GM18870 (cell line): Measurements from ENCODE around the gene KRT36.

Experiments
- ATAC-seq: cut with Tn5 transposase; IDR thresholded peaks from one replicate; pipeline ENCODE4 v1.9.1; 2021; ENCODE audit warnings: moderate library complexity; ENCODE audit not compliant: unreplicated experiment

KRT36 gene

DNA sequence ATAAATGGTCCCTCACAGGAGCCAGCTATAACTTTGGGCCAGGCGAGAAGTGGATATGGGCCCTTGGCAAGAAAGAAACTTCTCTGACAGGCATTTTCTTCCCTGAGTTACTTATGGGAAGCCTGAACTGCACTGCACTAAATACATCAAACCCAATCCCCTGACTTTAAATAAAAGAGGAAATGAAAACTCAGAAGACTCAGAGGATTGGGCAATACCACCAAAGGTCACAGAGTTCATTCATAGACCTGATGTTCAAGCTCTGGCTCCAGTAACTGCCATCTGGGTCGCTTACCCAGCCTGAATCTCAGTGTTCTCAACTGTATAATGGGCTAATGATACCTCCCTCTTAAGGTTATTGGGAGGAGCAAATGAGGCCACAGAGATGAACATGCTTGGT, 9.6 kb downstream of the KRT36 start:
- ATAC-seq: no peak

DNA sequence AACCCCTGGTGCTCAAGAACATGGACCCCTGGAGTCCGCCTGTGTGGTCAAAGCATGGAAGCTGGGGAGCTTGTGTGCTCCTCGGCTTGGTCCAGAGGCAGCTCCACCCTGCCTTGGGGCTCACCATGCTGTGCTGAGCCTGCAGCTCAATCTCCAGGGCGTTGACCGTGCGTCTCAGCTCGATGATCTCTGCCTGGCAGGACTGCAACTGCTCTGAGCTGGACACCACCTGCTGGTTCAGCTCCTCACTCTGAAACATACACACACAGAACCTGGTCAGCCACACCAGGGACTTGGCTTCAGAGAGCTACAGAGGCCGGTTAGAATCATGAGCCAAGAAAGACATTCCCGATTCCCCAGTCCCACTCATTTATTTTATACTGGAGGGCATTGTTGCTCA, 11.5 kb downstream of the KRT36 start:
- ATAC-seq: no peak

DNA sequence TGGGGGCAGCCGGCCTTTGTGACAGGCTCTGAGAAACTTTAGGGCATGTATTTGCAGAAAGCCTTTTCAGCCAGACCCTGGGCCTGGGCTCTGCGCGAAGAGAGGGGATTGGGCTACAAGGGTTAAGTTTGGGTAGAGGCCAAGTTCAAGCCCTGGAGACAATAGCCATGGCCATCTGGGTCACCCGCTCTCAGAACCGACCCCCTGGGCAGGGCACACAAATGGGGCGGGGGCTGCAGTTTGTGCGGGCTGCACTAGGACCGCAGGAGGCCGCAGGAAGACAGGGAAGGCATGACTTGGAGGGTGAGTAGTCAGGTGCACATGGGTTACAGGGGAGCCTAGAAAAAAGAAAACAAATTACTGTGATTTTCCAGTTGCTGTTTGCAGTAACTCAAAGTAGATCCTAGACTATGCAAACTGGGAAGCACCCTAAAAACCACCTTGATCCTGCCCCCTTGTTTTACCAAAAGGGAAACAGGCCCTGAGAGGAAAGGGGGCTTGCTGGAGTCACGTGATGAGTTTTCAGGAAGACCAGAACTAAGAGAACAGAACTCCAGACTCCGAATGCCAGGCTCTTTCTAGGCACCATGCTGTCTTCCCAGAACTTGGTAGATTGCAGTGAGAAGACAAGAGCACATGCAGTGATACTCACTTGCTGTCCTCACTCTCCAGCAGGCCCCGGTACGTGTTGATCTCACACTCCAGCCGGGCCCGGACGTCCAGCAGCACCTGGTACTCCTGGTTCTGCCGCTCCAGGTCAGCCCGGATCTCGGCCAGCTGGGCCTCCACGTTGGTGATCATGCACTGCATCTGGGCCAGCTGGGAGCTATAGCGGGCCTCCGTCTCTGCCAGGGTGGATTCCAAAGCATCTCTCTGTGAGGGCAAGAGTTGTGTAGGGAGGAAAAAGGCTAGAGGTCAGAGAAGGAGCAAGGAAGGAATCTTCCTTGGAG, 12.6 kb downstream of the KRT36 start:
- ATAC-seq: no peak

DNA sequence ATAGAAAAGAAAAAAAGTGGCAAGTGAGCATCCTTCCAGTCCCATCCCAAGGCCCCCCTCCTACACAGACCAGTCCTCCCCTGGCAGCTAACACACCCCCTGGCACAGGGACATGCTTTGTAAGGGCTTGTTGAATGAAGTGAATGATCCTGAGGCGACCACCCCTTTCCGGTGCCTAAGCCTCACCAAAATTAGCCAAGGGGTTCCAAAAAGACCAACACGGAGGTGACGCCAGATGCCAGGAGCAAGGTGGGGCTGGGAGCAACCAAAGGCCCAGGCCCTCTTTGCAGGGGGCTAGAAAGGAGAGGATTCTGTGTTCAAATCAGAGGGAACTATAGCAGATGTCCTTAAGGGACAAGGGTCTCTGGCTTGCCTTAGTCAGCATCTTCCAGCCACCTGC, 14.3 kb downstream of the KRT36 start:
- no peak for ATAC-seq

DNA sequence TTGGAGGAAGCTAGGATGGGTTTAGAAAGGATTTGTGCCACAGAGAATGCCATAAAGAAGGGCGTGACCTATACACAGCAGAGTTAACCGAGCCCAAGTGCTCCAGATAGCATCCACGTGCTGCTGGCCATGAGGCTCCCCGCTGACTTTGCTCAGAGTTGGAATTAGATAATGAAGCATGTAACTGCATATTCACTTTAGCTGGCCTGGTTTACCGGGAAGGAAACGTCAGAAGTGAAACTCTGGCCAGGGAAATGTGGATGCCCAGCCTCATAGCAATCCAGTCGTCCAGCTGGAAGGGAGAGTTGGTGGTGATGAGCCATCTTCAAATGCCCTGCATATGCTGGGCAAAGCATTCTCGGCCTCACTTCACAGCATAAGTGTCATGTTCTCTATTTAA, 14.8 kb downstream of the KRT36 start:
- no peak for ATAC-seq

DNA sequence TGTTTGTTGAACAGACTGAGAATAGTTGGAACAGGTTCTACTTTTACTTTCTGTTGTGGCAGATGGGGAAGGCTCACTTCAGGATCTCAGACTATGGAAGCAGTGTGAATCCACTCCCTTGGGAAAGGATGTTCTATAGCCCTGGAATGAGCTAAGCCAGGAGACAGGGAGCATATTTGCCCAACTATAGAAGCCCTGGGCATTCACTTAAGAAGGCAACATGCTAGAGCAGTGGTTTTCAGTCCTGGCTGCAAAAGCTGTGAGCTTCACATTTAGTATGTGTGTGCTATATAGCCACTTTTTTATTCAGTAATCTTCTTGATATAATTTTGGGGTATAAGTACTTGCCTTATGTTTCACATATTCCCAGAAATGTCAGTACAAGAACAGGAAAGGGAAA, 21.4 kb downstream of the KRT36 start:
- ATAC-seq: no peak

DNA sequence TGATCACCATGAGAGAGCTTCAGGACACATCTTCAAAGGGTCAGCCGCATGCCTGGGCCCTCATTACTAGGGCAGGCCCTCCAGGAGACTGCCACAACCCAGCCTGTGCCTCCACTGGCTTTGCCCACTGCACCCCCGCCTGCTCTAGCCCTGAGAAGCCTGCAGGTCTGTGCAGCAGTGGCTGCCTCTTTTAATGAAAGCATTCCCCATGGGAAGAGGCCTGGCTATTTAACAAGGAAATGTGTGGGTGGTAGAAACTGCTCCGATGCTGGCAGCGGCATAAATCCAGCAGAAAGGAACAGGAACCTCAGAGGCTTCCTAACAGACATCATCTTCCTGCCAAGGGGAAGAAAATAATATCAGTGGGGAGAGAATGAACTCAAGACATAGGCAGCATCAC, 22.1 kb downstream of the KRT36 start:
- ATAC-seq: no peak

DNA sequence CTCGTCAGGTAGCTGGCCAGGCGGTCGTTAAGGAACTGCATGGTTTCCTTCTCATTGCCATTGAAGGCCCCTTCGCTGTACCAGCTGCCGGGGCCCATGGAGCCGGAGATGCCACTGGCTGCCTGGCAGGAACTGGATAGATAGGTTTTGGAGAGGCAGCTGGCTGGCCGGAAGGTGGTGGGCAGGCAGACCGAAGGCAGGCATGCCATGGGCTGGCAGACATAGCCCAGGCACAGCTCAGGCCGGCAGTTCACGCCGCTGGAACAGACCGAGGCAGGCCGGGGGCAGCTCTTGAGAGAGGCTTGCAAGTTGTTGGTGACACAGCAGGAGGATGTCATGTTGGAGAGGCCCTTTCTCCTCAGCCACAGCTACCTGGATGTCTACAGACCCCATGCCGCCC, 22.7 kb downstream of the KRT36 start, which contains the start of gene KRT32:
TSS of gene KRT32 (minus strand) at position 399 of the 400 bp plus-strand sequence. CDS start at position 338, 61 bp downstream.
- ATAC-seq: no peak

DNA sequence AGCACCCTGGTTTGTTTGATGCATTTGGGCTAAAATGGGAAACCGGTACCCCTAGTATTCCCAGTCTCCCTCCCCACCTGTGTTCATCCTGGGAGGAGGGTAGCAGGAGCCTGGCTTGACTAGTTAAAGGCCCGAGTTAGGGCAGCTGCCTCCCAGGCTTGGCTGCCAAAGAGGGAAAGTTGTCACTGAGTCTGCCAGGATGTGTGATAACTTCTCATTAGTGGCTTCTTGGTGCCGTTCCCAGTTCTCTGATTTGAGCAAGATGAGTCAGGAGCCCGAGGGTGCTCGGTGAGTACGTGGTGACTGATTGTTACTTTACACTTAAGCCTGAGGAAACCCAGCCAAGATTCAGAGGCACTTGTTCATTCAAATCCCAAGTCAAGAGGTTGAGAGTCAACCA, 25.0 kb downstream of the KRT36 start:
- ATAC-seq: no peak

DNA sequence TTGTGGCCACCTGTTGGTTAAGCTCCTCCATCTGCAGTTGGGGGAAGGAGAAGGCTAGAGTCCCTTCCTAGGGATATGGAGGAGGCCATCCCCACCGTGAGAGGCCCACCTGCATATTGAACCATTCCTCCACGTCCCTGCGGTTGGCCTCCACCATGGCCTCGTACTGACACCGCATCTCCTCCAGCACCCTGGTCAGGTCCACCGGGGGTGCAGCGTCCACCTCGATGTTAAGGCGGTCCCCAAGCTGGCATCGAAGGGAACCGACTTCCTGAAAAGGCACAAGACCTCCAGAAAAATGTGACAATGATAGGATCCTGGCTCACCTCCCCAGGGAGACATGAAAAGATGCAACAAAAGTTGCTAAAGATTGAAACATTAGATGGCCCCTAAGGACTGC, 25.5 kb downstream of the KRT36 start:
- no peak for ATAC-seq

DNA sequence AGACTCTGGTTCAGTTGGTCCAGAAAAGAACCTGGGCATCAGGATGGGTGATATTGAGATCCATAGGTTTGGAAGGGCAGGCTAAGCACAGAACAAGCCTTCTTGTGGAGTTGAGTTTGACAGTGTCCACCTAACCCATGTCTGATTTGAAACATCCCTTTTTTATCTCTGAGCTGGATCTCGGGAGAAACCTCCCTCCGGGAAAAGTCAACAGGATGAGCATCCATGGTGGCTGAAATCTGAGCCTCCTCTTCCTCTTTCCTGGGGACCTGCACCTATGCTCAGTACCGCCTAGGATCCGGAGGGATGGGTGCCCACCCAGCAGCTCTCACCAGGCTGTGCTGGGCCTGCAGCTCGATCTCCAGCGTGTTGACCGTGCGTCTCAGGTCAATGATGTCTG, 26.0 kb downstream of the KRT36 start:
- ATAC-seq: no peak

DNA sequence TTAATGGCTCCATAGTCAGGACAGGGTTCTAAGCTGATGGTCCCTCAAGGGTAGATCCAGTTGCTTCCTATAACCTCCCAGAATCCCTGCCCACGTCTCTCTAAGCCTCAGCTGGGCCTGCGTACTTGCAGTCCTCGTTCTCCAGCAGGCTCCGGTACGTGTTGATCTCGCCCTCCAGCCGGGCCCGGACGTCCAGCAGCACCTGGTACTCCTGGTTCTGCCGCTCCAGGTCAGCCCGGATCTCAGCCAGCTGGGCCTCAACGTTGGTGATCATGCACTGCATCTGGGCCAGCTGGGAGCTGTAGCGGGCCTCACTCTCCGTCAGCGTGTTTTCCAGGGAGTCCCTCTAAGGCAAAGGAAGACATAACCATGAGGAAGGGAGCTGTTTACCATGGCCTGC, 27.0 kb downstream of the KRT36 start:
- ATAC-seq: no peak

DNA sequence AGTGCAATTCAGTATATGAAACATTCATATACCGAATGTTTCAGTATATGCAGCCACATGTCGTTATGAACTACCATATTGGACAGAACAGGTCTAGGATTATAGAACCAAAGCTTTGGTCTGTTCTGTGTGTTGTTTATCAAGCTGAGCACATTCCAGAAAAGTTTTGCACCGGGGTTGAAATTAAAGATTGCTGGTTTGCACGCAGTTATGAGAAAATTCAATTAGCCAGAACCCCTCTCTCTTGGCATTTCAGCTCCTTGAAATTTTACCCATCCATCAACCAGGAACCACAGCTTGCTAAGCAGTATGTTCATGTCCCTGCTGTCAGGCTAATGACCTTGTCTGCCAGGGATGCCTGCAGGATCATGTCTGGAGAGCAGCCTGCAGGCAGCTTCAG, 32.0 kb downstream of the KRT36 start:
- ATAC-seq: no peak

DNA sequence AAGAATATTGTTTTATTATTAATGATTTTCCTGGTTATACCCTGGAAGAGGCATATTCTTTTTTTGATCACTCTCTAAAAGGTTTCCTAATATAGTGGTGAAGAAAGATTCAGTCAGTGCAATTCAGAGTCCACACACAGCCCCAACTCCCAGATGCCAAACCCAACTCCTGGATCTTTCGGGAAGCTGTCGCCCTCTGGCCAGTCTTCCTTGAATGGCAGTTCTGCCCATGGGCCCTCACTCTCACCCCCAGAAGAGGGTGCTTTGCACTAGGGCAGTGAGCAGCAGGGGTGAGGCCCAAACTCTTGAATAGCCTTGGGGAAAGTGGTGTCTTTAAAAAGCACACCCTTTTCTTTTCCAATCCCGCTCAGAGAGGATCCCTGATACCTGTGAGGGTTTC, 33.5 kb downstream of the KRT36 start:
- ATAC-seq: no peak

DNA sequence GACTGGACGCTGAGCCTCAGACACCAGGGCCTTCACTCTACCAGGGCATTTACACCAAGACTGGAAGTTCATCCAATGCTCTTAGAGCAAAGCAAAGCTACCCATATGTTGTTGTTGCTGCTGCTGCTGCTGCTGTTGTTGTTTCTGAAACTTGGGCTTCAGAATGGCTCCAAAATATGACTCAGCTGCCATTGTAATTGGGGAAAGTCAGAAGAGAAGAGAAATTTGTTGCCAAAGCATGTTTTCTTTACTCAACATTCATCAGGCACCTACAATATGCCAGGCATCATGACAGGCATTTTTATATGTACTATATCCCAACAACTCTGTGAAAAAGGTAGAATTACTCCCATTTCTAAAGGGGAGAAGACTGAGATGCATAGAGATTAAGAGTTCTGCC, 34.5 kb downstream of the KRT36 start:
- no peak for ATAC-seq

DNA sequence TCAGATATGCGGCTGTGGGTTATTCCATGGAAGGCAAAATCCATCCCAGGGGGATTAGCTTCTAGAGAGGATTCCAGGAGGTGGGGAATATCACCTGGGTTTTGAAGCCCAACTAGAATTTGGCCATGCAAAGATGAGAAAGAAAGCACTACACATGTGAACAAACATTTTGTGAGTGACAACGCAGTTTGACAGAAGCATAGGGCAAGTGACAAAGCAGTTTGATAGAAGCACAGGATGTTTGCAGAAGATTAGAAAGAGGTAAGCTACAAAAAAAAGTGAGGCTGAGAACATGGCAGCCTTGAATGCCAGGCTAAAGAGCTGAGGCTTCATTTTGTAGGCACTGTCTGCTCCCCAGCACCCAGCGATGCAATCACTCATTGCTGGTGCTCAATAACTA, 36.6 kb downstream of the KRT36 start:
- ATAC-seq: no peak

DNA sequence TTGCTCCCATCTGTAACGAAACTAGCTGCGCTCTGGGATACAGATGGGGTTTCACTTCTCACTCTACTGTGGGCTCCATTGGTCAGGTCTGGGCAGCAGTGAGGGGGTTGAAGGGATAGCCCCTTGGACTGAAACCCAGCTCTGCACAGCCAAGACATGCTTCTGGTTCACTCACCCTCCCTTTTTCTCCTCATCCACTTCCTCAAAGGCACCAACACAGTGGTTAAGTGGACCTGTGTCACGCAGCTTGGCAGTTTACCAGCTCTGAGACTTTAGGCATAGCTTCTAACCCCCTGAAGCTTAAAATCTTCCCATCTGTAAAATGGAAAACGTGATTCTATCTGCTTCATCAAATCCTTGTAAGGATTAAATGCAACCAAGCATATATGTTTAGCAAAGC, 37.4 kb downstream of the KRT36 start:
- no peak for ATAC-seq

DNA sequence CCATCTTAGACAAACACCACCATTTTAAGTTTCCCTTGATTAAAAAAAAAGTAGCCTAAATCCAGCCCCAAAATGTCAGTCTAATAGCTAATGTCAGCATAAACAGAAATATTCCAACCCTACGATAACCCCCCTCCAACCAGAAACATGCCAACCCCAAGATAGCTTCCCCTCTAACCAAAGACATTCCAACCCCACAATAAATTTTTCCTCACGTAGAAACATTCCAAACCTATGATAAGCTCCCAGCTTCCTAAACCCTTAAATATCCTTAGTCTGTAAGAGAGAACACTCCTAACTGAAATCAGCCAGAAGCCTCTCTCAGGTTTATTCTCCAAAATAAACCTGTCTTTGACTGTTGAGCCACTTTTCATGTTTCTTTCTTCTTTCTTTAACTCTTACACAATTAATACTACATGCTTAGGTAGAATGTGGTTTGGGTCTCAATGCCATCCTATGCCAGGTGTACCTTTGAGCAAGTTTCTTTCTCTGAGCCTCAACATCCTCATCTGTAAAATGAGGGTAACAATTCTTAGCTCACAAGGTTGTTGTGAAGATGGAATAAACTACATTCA, 38.5 kb downstream of the KRT36 start:
- no peak for ATAC-seq

DNA sequence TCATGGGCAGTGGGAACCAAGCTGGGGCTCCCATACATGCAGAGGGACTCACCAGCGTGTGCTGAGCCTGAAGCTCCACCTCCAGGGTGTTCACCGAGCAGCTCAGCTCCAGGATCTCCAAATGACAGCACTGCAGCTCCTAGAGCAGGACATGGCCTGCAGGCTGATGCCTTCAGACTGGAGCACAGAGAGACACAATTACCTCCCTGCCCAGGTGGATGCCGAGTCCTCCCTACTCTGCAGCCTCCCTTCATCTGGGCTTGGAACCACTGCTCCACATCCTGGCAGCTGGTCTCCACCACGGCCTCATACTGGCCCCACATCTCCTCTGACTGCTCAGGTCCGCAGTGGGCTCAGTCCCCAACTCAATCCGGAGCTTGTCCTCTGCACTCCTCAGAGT, 40.7 kb downstream of the KRT36 start:
- no peak for ATAC-seq

DNA sequence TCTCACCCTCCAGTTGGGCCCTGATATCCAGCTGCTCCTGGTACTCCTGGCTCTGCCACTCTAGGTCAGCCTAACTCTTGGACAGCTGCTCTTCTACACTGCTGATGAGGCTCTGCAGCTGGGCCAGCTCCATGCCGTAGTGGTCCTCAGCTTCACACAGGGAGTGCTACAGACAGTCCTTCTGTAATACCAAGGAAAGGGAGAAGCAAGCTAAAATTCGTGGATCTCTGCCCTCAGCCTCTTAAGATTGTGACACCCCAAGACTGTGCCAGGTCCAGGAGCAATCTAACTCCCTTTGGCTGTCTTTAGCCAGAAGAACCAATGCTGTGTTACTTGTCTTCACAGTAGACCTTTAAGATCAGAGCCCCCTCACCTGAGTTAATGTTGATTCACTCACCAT, 41.2 kb downstream of the KRT36 start:
- ATAC-seq: no peak

DNA sequence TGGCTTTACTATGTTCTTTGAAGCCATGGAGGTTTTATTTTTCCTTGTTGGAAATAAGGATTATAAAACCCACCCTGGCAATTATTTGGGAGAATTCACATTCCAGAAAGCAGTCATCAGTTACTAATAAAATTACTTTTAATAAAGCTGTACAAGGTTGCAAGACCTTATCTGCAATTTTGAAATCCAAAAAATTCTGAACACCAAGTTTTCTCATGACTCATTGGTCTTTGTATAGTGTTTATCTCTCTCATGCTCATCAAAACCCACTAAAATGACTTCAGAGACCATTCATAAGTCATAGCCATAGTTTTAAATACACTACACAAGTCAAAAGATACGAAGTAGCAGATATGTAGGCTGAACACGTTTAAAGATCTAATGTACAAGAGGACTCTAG, 42.9 kb downstream of the KRT36 start:
- no peak for ATAC-seq

DNA sequence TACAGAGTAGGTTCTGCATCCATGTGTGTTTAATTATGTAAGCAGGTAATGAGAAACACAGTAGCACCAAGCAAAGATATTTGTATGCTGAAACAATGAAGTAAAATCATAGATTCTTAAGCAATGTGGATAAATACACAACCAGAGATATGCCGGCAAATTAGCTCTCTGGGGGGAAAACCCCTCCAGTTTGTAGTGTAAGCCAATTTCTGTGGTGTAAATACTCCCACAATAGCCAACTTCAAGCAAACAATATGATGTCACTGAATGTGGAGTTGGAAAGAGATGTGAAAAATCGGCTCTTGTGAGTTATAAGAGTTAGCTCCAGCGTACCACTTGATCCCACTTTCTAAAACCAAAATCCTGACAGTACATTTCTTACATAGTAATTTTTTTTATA, 45.1 kb downstream of the KRT36 start:
- ATAC-seq: no peak

DNA sequence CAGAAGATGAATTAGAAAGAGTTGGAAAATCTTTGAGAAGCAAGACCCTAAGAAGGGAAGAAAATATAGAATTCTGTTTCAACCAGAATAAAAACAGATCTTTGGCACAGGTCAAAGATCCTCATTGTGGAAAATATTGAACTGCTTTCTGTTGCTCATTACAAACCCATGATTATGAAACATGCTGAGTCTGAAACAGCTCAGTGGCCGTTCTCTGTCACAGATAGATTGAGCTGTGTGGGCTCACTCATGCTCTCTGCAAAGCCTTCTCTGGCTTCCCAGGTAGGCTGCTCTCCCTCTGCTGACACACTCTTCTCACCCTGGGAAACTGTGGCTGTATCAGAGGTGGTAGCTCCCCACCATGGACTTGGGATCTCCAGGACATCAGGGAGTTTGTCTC, 45.5 kb downstream of the KRT36 start:
- ATAC-seq: no peak
